ENCODE results near the gene P2RX4. TPM values are rescaled to one million over a fixed set of nuclear protein-coding genes. Genes with fewer than 3 reads are reported as not detected.
A peak's percentile ranks its signal among the peaks of the same experiment; 100 is the strongest.
"Not testable (repeated sequence)": the region's sequence is repeated elsewhere in the genome, so short reads cannot be mapped to it uniquely, and the experiment has no call there.

Gene P2RX4
- 5.7 and 6.1 TPM in 2 replicates for total RNA-seq (2014; rRNA removed; shearing (Covaris generic))

GRCh38 chr12:121209624-121210572 is at the start of gene P2RX4:
TSS of gene P2RX4 (plus strand) at chr12:121210129. CDS start at chr12:121210165, 36 bp downstream.
- H3K4me1 ChIP-seq, result peaks cover 3% of the 10 kb centered on the region
- no peaks in the 10 kb centered on the region for H3K9me3 ChIP-seq (replicated peaks)
- H3K4me3 ChIP-seq, result peak within 1 kb of the TSS; percentile 84
- DNase-seq, result peak; percentile 84 to 85
- H3K27me3 ChIP-seq, result no peaks in the 10 kb centered on the region
- peak within 1 kb of the TSS; percentile 58 for H3K27ac ChIP-seq
- H3K36me3 ChIP-seq, result no peaks in the 10 kb centered on the region

- no peaks in the 10 kb centered on the region; the same call in 1 of the 2 replicates for H3K9me3 ChIP-seq (replicated peaks)
- no peak for DNase-seq
- no peak overlapping the region for H3K4me3 ChIP-seq
- 0 out of 2 replicates have a peak, but pooled peaks cover 3% of the 10 kb centered on the region for H3K4me1 ChIP-seq
- H3K27me3 ChIP-seq, result no peaks in the 10 kb centered on the region
- no peaks in the 10 kb centered on the region for H3K36me3 ChIP-seq
- no peak overlapping the region for H3K27ac ChIP-seq
Observed at GRCh38 chr12:121162384-121162783, 47.5 kb upstream of the P2RX4 start.

GRCh38 chr12:121162985-121163384 is 46.9 kb upstream of the P2RX4 start:
- Histone ChIP-seq H3K4me1 (0 out of 2 replicates have a peak, but pooled peaks cover 3% of the 10 kb centered on the region), H3K9me3 (replicated peaks) (no peaks in the 10 kb centered on the region; the same call in 1 of the 2 replicates), H3K27me3 (no peaks in the 10 kb centered on the region), H3K27ac (no peak overlapping the region), H3K4me3 (no peak overlapping the region), H3K36me3 (no peaks in the 10 kb centered on the region)
- no peak for DNase-seq

GRCh38 chr12:121164839-121165238 is 45.1 kb upstream of the P2RX4 start:
- H3K9me3 ChIP-seq (replicated peaks); H3K27me3 ChIP-seq; H3K27ac ChIP-seq; H3K4me3 ChIP-seq; DNase-seq; H3K36me3 ChIP-seq; H3K4me1 ChIP-seq: not testable (repeated sequence)

GRCh38 chr12:121165316-121165715 is 44.6 kb upstream of the P2RX4 start:
- Histone ChIP-seq H3K27ac (no peak overlapping the region), H3K9me3 (replicated peaks) (no peaks in the 10 kb centered on the region), H3K4me3 (no peak overlapping the region), H3K4me1 (no peaks in the 10 kb centered on the region), H3K36me3 (no peaks in the 10 kb centered on the region), H3K27me3 (no peaks in the 10 kb centered on the region)
- no peak for DNase-seq

GRCh38 chr12:121166356-121166755 is 43.6 kb upstream of the P2RX4 start:
- Histone ChIP-seq H3K27ac (no peak overlapping the region), H3K4me1 (peaks cover 8% of the 10 kb centered on the region; the same call in 1 of the 2 replicates), H3K27me3 (no peaks in the 10 kb centered on the region), H3K9me3 (replicated peaks) (no peaks in the 10 kb centered on the region), H3K36me3 (no peaks in the 10 kb centered on the region), H3K4me3 (no peak overlapping the region)
- no peak for DNase-seq

- DNase-seq, result no peak
- H3K36me3 ChIP-seq, result no peaks in the 10 kb centered on the region
- H3K27me3 ChIP-seq, result no peaks in the 10 kb centered on the region
- H3K4me3 ChIP-seq, result no peak overlapping the region
- H3K27ac ChIP-seq, result no peak overlapping the region
- H3K4me1 ChIP-seq, result peaks cover 10% of the 10 kb centered on the region; the same call in 1 of the 2 replicates
- no peaks in the 10 kb centered on the region for H3K9me3 ChIP-seq (replicated peaks)
Observed at GRCh38 chr12:121167232-121167820, 42.6 kb upstream of the P2RX4 start.

GRCh38 chr12:121167951-121168350 is 42.0 kb upstream of the P2RX4 start:
- H3K4me3 ChIP-seq, result no peak overlapping the region
- no peaks in the 10 kb centered on the region for H3K36me3 ChIP-seq
- no peaks in the 10 kb centered on the region for H3K9me3 ChIP-seq (replicated peaks)
- H3K27ac ChIP-seq, result no peak overlapping the region
- peaks cover 12% of the 10 kb centered on the region; the same call in 1 of the 2 replicates for H3K4me1 ChIP-seq
- DNase-seq, result no peak
- no peaks in the 10 kb centered on the region for H3K27me3 ChIP-seq

GRCh38 chr12:121170151-121170550 is 39.8 kb upstream of the P2RX4 start:
- H3K9me3 ChIP-seq (replicated peaks), result no peaks in the 10 kb centered on the region
- no peaks in the 10 kb centered on the region for H3K27me3 ChIP-seq
- no peak overlapping the region for H3K27ac ChIP-seq
- H3K36me3 ChIP-seq, result no peaks in the 10 kb centered on the region
- H3K4me3 ChIP-seq, result no peak overlapping the region
- peaks cover 12% of the 10 kb centered on the region; the same call in 1 of the 2 replicates for H3K4me1 ChIP-seq
- no peak for DNase-seq

- peaks cover 12% of the 10 kb centered on the region; the same call in 1 of the 2 replicates for H3K4me1 ChIP-seq
- H3K4me3 ChIP-seq, result no peak overlapping the region
- no peaks in the 10 kb centered on the region for H3K9me3 ChIP-seq (replicated peaks)
- H3K27ac ChIP-seq, result no peak overlapping the region
- peak in 1 of 2 experiments; percentile 23 for DNase-seq
- no peaks in the 10 kb centered on the region for H3K27me3 ChIP-seq
- no peaks in the 10 kb centered on the region for H3K36me3 ChIP-seq
Observed at GRCh38 chr12:121170611-121171260, 39.2 kb upstream of the P2RX4 start.

GRCh38 chr12:121172145-121172544 is 37.8 kb upstream of the P2RX4 start:
- H3K9me3 ChIP-seq (replicated peaks), result no peaks in the 10 kb centered on the region
- no peak for DNase-seq
- no peaks in the 10 kb centered on the region for H3K27me3 ChIP-seq
- no peaks in the 10 kb centered on the region for H3K36me3 ChIP-seq
- H3K27ac ChIP-seq, result no peak overlapping the region
- H3K4me1 ChIP-seq, result peaks cover 12% of the 10 kb centered on the region; the same call in 1 of the 2 replicates
- no peak overlapping the region for H3K4me3 ChIP-seq

- H3K9me3 ChIP-seq (replicated peaks), result no peaks in the 10 kb centered on the region
- no peaks in the 10 kb centered on the region for H3K27me3 ChIP-seq
- no peak overlapping the region for H3K27ac ChIP-seq
- peaks cover 10% of the 10 kb centered on the region; the same call in 1 of the 2 replicates for H3K4me1 ChIP-seq
- no peak overlapping the region for H3K4me3 ChIP-seq
- no peak for DNase-seq
- no peaks in the 10 kb centered on the region for H3K36me3 ChIP-seq
Observed at GRCh38 chr12:121175383-121176119, 34.4 kb upstream of the P2RX4 start.

GRCh38 chr12:121176826-121177529 is 33.0 kb upstream of the P2RX4 start:
- DNase-seq, result no peak
- no peaks in the 10 kb centered on the region for H3K36me3 ChIP-seq
- H3K4me1 ChIP-seq, result 0 out of 2 replicates have a peak, but pooled peaks cover 2% of the 10 kb centered on the region
- H3K27me3 ChIP-seq, result no peaks in the 10 kb centered on the region
- no peak overlapping the region for H3K4me3 ChIP-seq
- no peak overlapping the region for H3K27ac ChIP-seq
- no peaks in the 10 kb centered on the region for H3K9me3 ChIP-seq (replicated peaks)

- Histone ChIP-seq H3K27me3 (no peaks in the 10 kb centered on the region), H3K4me3 (no peak overlapping the region), H3K36me3 (no peaks in the 10 kb centered on the region), H3K27ac (no peak overlapping the region), H3K4me1 (no peaks in the 10 kb centered on the region), H3K9me3 (replicated peaks) (no peaks in the 10 kb centered on the region)
- DNase-seq, result no peak
Observed at GRCh38 chr12:121181181-121181580, 28.7 kb upstream of the P2RX4 start.

Data from SJCRH30 (cell line).